Measurements from ENCODE around the gene ERVFRD-1. TPM values are rescaled to one million over a fixed set of nuclear protein-coding genes. Genes with fewer than 3 reads are reported as not detected.
"Not testable (repeated sequence)": the region's sequence is repeated elsewhere in the genome, so short reads cannot be mapped to it uniquely, and the experiment has no call there.

ERVFRD-1 gene
- polyA plus RNA-seq, 1 donor from 2014 or later, result not detected

DNA sequence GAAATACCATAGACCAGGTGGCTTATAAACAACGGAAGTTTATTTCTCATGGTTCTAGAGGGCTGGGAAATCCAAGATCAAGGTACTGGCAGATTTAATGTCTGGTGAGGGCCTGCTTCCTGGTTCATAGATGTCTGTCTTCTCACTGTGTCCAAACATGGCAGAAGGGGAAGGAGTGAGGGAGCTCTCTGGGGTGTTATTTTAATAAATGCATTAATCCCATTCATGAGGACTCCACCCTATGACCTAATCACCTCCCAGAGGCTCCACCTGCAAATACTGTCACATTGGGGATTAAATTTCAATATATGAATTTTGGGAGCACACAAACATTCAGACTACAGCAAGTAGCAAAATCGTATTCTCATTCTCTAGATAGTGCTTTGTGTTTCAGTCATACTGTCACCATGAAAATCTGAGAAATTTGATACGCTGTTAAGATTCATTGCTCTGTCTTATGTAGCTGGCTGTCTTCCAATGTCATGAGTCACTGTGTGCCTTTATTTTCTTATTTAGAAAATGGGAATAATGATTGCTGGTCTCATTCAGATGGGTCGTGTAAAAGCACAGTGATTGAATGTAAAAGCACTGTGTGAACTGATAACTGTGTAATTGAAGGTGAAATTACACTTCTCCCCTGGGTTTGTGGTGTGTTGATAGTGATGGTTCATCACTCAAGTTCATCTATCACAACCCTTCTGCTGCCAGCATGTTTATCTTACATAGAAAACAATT is 8.9 kb upstream of the ERVFRD-1 start:
- Histone ChIP-seq H3K4me2 (ENCODE audit: low read length) (no peak overlapping the region), H3K36me3 (ENCODE audit: insufficient read depth, low read length) (no peaks in the 10 kb centered on the region), H3K4me3 (ENCODE audit: low read length) (no peak overlapping the region), H3K9ac (ENCODE audit: low read length) (no peak overlapping the region), H3K9me2 (ENCODE audit: insufficient read depth, low read length) (no peaks in the 10 kb centered on the region), H3F3A (ENCODE audit: insufficient read depth, low read length, poor library complexity, severe bottlenecking) (no peaks in the 10 kb centered on the region), H3K9me3 (ENCODE audit: low read length) (no peaks in the 10 kb centered on the region), H4K20me1 (ENCODE audit: insufficient read depth) (no peaks in the 10 kb centered on the region), H3K27ac (ENCODE audit: low read length) (no peak overlapping the region), H3K79me2 (replicated peaks; ENCODE audit: insufficient read depth, low read length) (peaks cover 10% of the 10 kb centered on the region), H2AFZ (ENCODE audit: low read depth, low read length) (no peak overlapping the region), H3K27me3 (ENCODE audit: insufficient read depth, low read depth, low read length) (no peaks in the 10 kb centered on the region)
- TF ChIP-seq EZH2 (IDR thresholded peaks at IDR 0.05; ENCODE audit: borderline replicate concordance, insufficient read depth, low read length, poor library complexity, severe bottlenecking), result no peak
- TF ChIP-seq POLR2AphosphoS5 (IDR thresholded peaks at IDR 0.05), result peak; percentile 36

DNA sequence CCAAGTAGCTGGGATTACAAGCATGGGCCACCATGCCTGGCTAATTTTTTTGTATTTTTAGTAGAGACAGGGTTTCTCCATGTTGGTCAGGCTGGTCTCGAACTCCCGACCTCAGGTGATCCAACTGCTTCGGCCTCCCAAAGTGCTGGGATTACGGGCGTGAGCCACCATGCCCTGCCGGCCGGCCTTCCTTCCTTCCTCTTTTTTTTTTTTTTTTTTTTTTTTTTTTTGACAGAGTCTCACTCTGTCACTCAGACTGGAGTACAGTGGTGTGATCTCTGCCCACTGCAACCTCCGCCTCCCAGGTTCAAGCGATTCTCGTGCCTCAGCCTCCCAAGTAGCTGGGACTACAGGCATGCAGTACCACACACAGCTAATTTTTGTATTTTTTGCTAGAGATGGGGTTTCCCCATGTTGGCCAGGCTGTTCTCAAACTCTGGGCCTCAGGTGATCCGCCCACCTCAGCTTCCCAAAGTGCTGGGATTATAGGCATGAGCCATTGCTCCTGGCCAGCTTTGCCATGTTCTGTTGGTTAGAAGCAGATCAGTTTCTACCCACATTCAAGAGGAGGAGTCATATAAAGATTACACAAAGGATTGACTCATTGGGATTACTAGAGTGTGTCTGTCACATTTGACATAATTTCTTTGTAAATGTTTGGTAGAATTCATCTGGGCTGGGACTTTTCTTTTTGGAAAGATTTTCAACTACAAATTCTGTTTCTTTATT is 4.4 kb upstream of the ERVFRD-1 start:
- H3K79me2 ChIP-seq (replicated peaks; ENCODE audit: insufficient read depth, low read length), result peaks cover 10% of the 10 kb centered on the region
- not testable (repeated sequence) for H3K36me3 ChIP-seq (ENCODE audit: insufficient read depth, low read length); H4K20me1 ChIP-seq (ENCODE audit: insufficient read depth)

DNA sequence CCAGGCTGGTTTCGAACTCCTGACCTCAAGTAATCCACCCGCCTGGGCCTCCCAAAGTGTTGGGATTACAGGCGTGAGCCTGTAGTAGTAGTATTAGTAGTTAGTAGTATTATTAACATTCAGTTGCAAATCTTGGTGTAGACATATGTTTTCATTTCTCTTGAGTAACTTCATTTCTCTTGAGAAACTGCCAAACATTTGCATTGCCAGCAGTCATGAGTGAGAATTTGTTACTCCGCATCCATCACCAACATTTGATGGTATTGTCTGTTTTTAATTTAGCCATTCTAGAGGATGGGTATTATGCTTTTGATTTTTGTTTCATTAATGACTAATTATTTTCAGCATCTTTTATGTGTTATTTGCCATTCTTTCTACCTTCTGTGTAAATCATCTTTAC is 1.5 kb upstream of the ERVFRD-1 start:
- Histone ChIP-seq H3K27ac (ENCODE audit: low read length) (no peak overlapping the region), H3K79me2 (replicated peaks; ENCODE audit: insufficient read depth, low read length) (peaks cover 17% of the 10 kb centered on the region), H4K20me1 (ENCODE audit: insufficient read depth) (no peaks in the 10 kb centered on the region)

More for the DNA sequence above, 4.4 kb upstream of the ERVFRD-1 start:
- not testable (repeated sequence) for H3K9me2 ChIP-seq (ENCODE audit: insufficient read depth, low read length); H2AFZ ChIP-seq (ENCODE audit: low read depth, low read length); H3K4me3 ChIP-seq (ENCODE audit: low read length); H3K27me3 ChIP-seq (ENCODE audit: insufficient read depth, low read depth, low read length); H3K4me2 ChIP-seq (ENCODE audit: low read length); H3F3A ChIP-seq (ENCODE audit: insufficient read depth, low read length, poor library complexity, severe bottlenecking); H3K9me3 ChIP-seq (ENCODE audit: low read length); H3K9ac ChIP-seq (ENCODE audit: low read length); H3K27ac ChIP-seq (ENCODE audit: low read length)

More for the DNA sequence above, 1.5 kb upstream of the ERVFRD-1 start:
- Histone ChIP-seq H3K27me3 (ENCODE audit: insufficient read depth, low read depth, low read length) (no peaks in the 10 kb centered on the region), H3K4me3 (ENCODE audit: low read length) (no peak overlapping the region), H3K9me3 (ENCODE audit: low read length) (no peaks in the 10 kb centered on the region), H3K4me2 (ENCODE audit: low read length) (no peak overlapping the region), H3K9me2 (ENCODE audit: insufficient read depth, low read length) (no peaks in the 10 kb centered on the region), H3F3A (ENCODE audit: insufficient read depth, low read length, poor library complexity, severe bottlenecking) (no peaks in the 10 kb centered on the region), H3K36me3 (ENCODE audit: insufficient read depth, low read length) (no peaks in the 10 kb centered on the region), H3K9ac (ENCODE audit: low read length) (no peak overlapping the region), H2AFZ (ENCODE audit: low read depth, low read length) (no peak overlapping the region)
- TF ChIP-seq, protein P1, sequence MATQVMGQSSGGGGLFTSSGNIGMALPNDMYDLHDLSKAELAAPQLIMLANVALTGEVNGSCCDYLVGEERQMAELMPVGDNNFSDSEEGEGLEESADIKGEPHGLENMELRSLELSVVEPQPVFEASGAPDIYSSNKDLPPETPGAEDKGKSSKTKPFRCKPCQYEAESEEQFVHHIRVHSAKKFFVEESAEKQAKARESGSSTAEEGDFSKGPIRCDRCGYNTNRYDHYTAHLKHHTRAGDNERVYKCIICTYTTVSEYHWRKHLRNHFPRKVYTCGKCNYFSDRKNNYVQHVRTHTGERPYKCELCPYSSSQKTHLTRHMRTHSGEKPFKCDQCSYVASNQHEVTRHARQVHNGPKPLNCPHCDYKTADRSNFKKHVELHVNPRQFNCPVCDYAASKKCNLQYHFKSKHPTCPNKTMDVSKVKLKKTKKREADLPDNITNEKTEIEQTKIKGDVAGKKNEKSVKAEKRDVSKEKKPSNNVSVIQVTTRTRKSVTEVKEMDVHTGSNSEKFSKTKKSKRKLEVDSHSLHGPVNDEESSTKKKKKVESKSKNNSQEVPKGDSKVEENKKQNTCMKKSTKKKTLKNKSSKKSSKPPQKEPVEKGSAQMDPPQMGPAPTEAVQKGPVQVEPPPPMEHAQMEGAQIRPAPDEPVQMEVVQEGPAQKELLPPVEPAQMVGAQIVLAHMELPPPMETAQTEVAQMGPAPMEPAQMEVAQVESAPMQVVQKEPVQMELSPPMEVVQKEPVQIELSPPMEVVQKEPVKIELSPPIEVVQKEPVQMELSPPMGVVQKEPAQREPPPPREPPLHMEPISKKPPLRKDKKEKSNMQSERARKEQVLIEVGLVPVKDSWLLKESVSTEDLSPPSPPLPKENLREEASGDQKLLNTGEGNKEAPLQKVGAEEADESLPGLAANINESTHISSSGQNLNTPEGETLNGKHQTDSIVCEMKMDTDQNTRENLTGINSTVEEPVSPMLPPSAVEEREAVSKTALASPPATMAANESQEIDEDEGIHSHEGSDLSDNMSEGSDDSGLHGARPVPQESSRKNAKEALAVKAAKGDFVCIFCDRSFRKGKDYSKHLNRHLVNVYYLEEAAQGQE (IDR thresholded peaks at IDR 0.05; ENCODE audit: borderline replicate concordance), result no peak
- no peak for TF ChIP-seq EZH2 (IDR thresholded peaks at IDR 0.05; ENCODE audit: borderline replicate concordance, insufficient read depth, low read length, poor library complexity, severe bottlenecking)
- no peak for TF ChIP-seq POLR2AphosphoS5 (IDR thresholded peaks at IDR 0.05)
- TF ChIP-seq SMC3 (conservative IDR thresholded peaks at IDR 0.05; ENCODE audit: poor library complexity), result no peak
- no peak for TF ChIP-seq EP300 (conservative IDR thresholded peaks at IDR 0.05; ENCODE audit: poor library complexity, severe bottlenecking)
- no peak for TF ChIP-seq TAF1 (IDR thresholded peaks at IDR 0.05; ENCODE audit: low read depth)
- TF ChIP-seq, protein P2, sequence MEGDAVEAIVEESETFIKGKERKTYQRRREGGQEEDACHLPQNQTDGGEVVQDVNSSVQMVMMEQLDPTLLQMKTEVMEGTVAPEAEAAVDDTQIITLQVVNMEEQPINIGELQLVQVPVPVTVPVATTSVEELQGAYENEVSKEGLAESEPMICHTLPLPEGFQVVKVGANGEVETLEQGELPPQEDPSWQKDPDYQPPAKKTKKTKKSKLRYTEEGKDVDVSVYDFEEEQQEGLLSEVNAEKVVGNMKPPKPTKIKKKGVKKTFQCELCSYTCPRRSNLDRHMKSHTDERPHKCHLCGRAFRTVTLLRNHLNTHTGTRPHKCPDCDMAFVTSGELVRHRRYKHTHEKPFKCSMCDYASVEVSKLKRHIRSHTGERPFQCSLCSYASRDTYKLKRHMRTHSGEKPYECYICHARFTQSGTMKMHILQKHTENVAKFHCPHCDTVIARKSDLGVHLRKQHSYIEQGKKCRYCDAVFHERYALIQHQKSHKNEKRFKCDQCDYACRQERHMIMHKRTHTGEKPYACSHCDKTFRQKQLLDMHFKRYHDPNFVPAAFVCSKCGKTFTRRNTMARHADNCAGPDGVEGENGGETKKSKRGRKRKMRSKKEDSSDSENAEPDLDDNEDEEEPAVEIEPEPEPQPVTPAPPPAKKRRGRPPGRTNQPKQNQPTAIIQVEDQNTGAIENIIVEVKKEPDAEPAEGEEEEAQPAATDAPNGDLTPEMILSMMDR (IDR thresholded peaks at IDR 0.05; ENCODE audit: poor library complexity, severe bottlenecking), result no peak
- TF ChIP-seq MXI1 (conservative IDR thresholded peaks at IDR 0.05; ENCODE audit: poor library complexity, severe bottlenecking), result no peak
- no peak for TF ChIP-seq RAD21 (conservative IDR thresholded peaks at IDR 0.05)
